GM19372 (cell line): ENCODE measurements around the gene ZNF521.

Experiments used
- ATAC-seq: cut with Tn5 transposase; IDR thresholded peaks from one replicate; pipeline ENCODE4 v1.9.1; 2021; ENCODE audit warnings: mild to moderate bottlenecking, low read depth, moderate library complexity; ENCODE audit not compliant: unreplicated experiment

ZNF521 gene

DNA sequence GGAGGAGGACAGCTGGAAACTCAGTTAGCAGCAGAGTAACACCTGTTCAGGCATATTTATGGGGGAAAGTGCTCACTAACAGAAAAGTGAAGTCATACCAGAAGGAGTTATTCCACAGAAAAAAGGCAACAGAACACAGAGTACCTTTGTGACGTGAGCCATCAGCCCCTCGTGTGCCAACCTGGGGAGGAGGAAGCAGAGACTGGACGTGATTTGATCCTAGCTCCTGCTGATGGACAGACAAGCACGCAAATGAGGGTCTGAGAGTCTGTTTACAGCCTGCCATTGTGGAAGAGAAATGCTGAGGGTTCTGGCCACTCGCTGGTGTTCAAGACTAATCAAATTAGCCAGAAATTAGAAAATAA is 120.7 kb downstream of the ZNF521 start:
- no peak for ATAC-seq

DNA sequence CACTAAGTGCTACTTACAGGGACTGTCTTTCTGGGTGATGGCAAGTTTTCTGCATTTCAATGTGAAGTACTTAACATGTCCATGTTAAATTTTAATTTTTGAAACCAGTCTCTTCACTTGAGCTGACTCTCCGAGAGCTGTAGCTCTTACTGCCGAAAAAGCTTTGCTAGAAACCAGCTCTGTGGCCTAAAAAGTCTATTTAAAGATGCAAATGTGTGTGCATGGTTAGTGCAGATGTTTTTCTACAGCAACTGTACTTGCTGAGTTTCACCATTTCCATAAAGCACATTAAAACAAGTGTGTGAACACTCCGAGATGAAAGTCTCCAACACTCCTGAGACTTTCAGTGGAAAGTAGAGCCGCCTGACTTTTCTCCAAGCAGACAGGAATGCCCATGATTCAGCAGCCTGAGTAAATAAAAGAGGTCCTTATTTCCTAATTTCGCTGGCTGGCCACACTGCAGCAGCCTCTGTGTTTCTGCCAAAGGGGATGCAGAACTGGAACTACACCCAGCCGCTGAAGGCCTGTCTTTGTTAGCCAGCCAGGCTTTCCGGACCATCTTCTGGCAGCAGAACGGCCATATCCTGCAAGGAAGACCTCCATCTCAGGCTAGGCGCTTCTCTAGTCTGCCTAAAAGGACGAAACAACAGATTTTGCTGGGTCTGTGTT is 121.2 kb downstream of the ZNF521 start:
- ATAC-seq = peak; percentile 47

GRCh38 chr18:25229920-25230319 is 122.0 kb downstream of the ZNF521 start:
- ATAC-seq = no peak

- ATAC-seq = no peak
These were observed 122.9 kb downstream of the ZNF521 start for GRCh38 chr18:25229081-25229480.

- ATAC-seq = no peak
These were observed 123.6 kb downstream of the ZNF521 start for GRCh38 chr18:25228410-25228809.

GRCh38 chr18:25225151-25225550 is 126.8 kb downstream of the ZNF521 start:
- no peak for ATAC-seq

GRCh38 chr18:25223899-25224886 is 127.8 kb downstream of the ZNF521 start:
- ATAC-seq = no peak

GRCh38 chr18:25223211-25223610 is 128.8 kb downstream of the ZNF521 start:
- ATAC-seq = no peak

DNA sequence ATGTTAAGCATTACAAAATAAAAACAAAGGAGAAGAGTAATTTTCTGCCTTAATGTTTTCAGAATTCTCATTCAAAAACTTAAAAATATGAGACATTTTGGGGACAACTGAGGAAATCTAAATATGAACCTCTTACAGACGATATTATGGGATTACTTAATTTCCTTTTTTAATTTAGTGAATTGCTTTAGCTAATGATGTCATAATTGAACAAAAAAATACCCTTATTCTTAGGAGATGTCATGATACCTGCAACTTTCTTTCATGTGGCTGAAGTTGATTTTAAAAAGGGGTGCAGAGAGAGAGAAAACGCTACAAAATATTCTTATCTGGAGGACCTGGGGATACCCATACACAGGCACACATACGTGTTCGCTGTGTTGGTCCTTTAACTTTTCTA is 129.3 kb downstream of the ZNF521 start:
- ATAC-seq = no peak

DNA sequence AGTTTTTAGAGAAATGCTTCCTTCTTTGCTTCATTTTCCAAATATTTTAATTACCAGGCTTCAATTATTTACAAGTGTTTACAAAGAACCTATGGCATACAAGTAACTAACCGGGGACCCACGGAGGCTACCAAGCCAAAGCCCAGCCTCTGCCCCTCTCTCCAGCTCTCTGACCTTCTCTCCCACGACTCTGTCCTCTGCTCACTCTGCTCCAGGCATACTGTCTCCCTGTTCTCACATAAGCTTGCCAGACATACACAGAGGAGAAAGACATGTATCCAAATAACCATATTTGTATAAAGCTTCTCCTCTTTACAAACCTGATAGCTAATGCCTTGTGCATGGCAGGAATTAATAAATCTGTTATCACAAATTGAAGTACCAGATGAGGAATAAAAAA is 141.3 kb downstream of the ZNF521 start:
- no peak for ATAC-seq

DNA sequence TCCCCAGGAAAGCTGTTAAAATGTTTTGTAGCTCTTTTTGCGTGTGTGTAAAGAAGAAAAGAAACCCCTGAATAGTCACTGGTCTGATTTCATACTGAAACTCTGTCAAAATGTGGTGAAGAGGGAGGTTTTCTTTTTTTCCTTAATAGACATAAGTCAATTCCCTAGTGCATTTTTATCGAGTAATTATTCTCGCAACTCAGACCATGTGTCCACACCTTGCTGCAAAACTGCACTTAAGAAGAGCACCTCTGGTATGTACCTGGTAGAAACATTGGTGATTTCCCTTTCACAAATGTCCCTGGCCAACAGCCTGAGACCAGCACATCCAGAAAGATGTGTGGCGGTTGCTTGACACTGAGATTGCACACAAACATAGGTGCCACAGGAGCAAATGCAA is 159.9 kb downstream of the ZNF521 start:
- ATAC-seq = no peak

- no peak for ATAC-seq
These were observed 161.5 kb downstream of the ZNF521 start for GRCh38 chr18:25190472-25190871.

DNA sequence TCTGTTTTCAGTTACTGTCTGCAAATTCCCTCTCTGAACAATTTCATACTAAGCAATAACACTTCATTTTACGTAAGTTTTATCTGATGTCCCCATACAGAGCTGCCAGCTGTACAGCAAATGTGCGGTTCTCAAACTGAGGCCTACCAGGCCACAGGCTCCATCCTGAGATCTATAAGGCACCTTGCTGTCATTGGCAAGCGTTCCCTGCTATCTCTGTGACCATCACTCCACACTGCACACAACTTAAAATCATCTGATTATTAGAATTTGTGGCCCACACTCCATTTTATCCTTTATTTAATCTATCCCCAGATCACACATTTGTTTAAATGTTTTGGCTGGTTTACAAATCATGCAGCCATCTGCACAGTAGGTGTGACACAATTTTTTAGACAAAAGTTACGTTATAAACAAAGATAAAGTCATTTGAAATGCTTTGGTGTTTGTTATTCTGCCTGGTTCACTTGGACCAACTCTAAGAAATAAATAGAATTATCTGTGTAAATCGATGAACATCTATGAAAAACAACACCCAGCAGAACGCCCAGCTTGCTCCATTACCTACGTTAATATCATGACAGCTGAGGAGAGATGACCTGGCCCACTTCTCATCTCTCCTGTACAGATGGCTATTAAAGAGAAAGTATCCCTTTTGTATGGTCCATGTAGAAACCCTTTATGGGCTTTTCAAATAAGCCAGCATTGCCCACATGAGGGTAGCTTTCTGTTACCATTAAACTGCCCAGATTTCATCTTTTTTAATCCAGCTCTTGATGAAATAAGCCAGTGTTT is 162.4 kb downstream of the ZNF521 start:
- no peak for ATAC-seq

DNA sequence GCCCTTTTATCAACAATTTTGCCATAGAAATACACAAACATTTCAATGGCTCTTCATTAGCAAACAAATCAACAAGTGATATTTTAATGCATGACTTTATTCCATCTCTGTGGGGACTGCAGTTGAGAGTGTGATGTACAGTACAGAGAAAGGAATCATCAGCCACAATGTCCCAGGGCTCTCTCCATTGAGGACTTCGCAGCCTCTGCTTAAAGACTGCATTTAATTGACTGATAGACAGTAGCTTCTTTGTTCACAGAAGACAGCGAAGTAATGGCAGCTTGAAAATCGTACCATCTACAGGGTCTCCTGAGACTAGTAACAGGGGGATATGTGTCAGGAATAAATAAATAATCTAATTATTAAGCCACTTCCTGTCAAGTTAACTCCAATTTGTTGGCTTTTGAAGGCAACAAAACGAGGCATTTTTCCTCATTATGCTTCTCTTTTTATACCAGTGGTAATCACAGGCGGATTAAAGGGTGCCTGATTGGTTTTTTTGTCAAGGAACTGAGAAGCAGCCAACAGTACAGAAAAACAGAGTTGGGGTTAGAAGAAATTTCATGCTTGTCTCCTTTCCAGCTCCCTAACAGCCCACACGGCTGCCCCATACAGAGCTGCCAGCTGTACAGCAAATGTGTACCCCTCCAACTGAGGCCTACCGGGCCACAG is 164.3 kb downstream of the ZNF521 start:
- no peak for ATAC-seq

- ATAC-seq = no peak
These were observed 165.1 kb downstream of the ZNF521 start for GRCh38 chr18:25186871-25187270.

DNA sequence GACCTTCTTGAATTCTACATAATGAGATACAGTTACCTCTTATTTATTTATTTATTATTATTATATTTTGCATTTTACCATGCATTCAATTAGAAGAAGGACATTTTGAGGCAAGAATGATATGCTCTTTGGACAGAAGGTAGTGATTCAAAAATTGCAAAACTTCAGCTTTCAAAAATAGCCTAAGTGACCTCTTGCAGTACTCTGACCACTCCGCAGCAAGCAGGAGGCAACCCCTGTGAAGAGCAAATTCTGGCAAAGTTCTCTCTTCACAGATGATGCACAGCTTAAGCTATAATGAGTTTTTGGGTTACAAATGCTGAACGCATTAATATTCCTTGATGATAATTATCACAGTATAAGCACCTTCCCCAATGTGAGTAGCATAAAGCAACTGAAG is 170.0 kb downstream of the ZNF521 start:
- no peak for ATAC-seq

- ATAC-seq = no peak
These were observed 170.4 kb downstream of the ZNF521 start for GRCh38 chr18:25181581-25181980.

GRCh38 chr18:25180973-25181548 is 170.9 kb downstream of the ZNF521 start:
- ATAC-seq = no peak

GRCh38 chr18:25177631-25178030 is 174.3 kb downstream of the ZNF521 start:
- no peak for ATAC-seq

DNA sequence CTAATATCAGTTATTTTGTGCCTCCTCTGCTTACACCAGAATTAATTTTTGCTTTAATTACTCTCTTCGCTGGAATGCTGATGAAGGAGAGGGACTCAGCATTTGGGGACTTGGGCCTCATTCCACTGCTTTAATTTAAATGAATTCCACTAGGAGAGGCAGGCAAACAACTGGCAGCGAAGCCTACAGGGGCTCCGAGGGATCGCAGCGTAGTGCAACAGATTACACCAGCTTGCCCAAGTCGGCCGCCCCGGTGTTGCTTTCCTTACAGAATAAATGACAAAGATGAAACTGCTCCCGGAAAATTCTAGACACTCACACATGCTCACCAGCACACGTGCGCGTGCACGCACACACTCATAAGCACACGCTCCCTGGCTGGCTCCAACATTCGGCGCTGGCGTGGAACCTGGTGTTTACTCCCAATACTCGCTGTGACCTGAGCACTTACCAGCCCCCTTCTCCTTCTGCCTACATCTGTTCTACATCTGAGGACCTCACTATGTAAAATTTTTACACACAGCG is 175.4 kb downstream of the ZNF521 start:
- no peak for ATAC-seq
